Adipocyte (in vitro differentiated cells): ENCODE results near the gene NOTCH2NLA.
"Not testable (repeated sequence)": the region's sequence is repeated elsewhere in the genome, so short reads cannot be mapped to it uniquely, and the experiment has no call there.

Experiments
- DNase-seq: peaks from one replicate; pipeline ENCODE4 v3.0.0-alpha.2; 2015; ENCODE audit warnings: low read depth
- H3K27me3 ChIP-seq: replicated peaks from 2 replicates; pipeline ENCODE4 v1.7.0; 2013; ENCODE audit warnings: mild to moderate bottlenecking, low read length, moderate library complexity; ENCODE audit not compliant: control insufficient read depth, insufficient read depth
- H3K36me3 ChIP-seq: 2 replicates; pipeline ENCODE4 v1.7.0; 2013; ENCODE audit warnings: low read length, mild to moderate bottlenecking, moderate library complexity; ENCODE audit not compliant: control insufficient read depth, insufficient read depth, severe bottlenecking
- H3K4me1 ChIP-seq: 2 replicates; pipeline ENCODE4 v1.7.0; 2013; ENCODE audit warnings: mild to moderate bottlenecking, low read length, moderate library complexity; ENCODE audit not compliant: control insufficient read depth, insufficient read depth
- H3K4me3 ChIP-seq: 2 replicates; pipeline ENCODE4 v1.7.0; 2013; ENCODE audit warnings: mild to moderate bottlenecking, low read length, moderate library complexity
- H3K9ac ChIP-seq: 2 replicates; pipeline ENCODE4 v1.7.0; 2013; ENCODE audit warnings: mild to moderate bottlenecking, low read length, moderate library complexity
- H3K9me3 ChIP-seq: 2 replicates; pipeline ENCODE4 v1.7.0; 2013; ENCODE audit warnings: mild to moderate bottlenecking, low read length, moderate library complexity; ENCODE audit not compliant: control insufficient read depth

NOTCH2NLA gene

GRCh38 chr1:146257992-146258552 is 29.3 kb upstream of the NOTCH2NLA start:
- not testable (repeated sequence) for H3K4me1 ChIP-seq, H3K27me3 ChIP-seq, H3K4me3 ChIP-seq, H3K36me3 ChIP-seq, H3K9ac ChIP-seq, DNase-seq, H3K9me3 ChIP-seq

GRCh38 chr1:146254569-146255197 is 25.9 kb upstream of the NOTCH2NLA start:
- not testable (repeated sequence) for DNase-seq, H3K4me3 ChIP-seq, H3K9ac ChIP-seq, H3K27me3 ChIP-seq, H3K36me3 ChIP-seq, H3K4me1 ChIP-seq, H3K9me3 ChIP-seq

GRCh38 chr1:146253249-146253855 is 24.5 kb upstream of the NOTCH2NLA start:
- DNase-seq, H3K9ac ChIP-seq, H3K27me3 ChIP-seq, H3K9me3 ChIP-seq, H3K4me1 ChIP-seq, H3K36me3 ChIP-seq, H3K4me3 ChIP-seq: not testable (repeated sequence)

GRCh38 chr1:146251523-146251922 is 22.7 kb upstream of the NOTCH2NLA start:
- not testable (repeated sequence) for H3K9ac ChIP-seq, H3K9me3 ChIP-seq, H3K4me1 ChIP-seq, H3K27me3 ChIP-seq, DNase-seq, H3K4me3 ChIP-seq, H3K36me3 ChIP-seq

GRCh38 chr1:146248643-146249042 is 19.8 kb upstream of the NOTCH2NLA start:
- H3K4me1 ChIP-seq = not testable (repeated sequence)

GRCh38 chr1:146236626-146237025 is 7.8 kb upstream of the NOTCH2NLA start:
- H3K9me3 ChIP-seq, H3K27me3 ChIP-seq, H3K4me1 ChIP-seq, H3K9ac ChIP-seq, H3K36me3 ChIP-seq, H3K4me3 ChIP-seq, DNase-seq: not testable (repeated sequence)

More at GRCh38 chr1:146248643-146249042, 19.8 kb upstream of the NOTCH2NLA start:
- DNase-seq, H3K36me3 ChIP-seq, H3K9ac ChIP-seq, H3K9me3 ChIP-seq, H3K4me3 ChIP-seq, H3K27me3 ChIP-seq: not testable (repeated sequence)

- H3K27me3 ChIP-seq, H3K36me3 ChIP-seq, H3K9me3 ChIP-seq, H3K9ac ChIP-seq, H3K4me3 ChIP-seq, DNase-seq, H3K4me1 ChIP-seq: not testable (repeated sequence)
These were observed 7.3 kb upstream of the NOTCH2NLA start for GRCh38 chr1:146236026-146236601.

GRCh38 chr1:146228144-146228682 is 608 bp downstream of the NOTCH2NLA start:
- Histone ChIP-seq H3K4me3 (peak overlapping the region; percentile 64), H3K9ac (peak overlapping the region; percentile 72)
- H3K36me3 ChIP-seq, H3K27me3 ChIP-seq, H3K4me1 ChIP-seq, H3K9me3 ChIP-seq, DNase-seq: not testable (repeated sequence)

- not testable (repeated sequence) for H3K4me1 ChIP-seq, H3K36me3 ChIP-seq, H3K27me3 ChIP-seq, H3K9me3 ChIP-seq, DNase-seq, H3K4me3 ChIP-seq, H3K9ac ChIP-seq
These were observed 54.3 kb downstream of the NOTCH2NLA start for GRCh38 chr1:146174531-146174930.

- not testable (repeated sequence) for H3K4me3 ChIP-seq, DNase-seq, H3K9ac ChIP-seq
These were observed 61.1 kb downstream of the NOTCH2NLA start for GRCh38 chr1:146167740-146168139.

GRCh38 chr1:146167273-146167672 is 61.5 kb downstream of the NOTCH2NLA start:
- not testable (repeated sequence) for H3K4me1 ChIP-seq, H3K4me3 ChIP-seq, H3K9ac ChIP-seq, H3K27me3 ChIP-seq, H3K36me3 ChIP-seq, H3K9me3 ChIP-seq, DNase-seq

More at GRCh38 chr1:146167740-146168139, 61.1 kb downstream of the NOTCH2NLA start:
- not testable (repeated sequence) for H3K36me3 ChIP-seq, H3K9me3 ChIP-seq, H3K27me3 ChIP-seq, H3K4me1 ChIP-seq
